Activated T-cell treated with anti-CD3 and anti-CD28 coated beads, Interleukin-2, amount 50 U/mL, for 4 hours (primary cell): Measurements from ENCODE around the gene TARBP2. TPM values are rescaled to one million over a fixed set of nuclear protein-coding genes. Genes with fewer than 3 reads are reported as not detected.

Source experiments
- ATAC-seq, 2 donors: fragments of 200-7000 bp; cut with Tn5 transposase; one replicate each; pipeline ENCODE4 v1.10.0; 2021
- DNase-seq: peaks from one replicate; pipeline ENCODE4 v3.0.0-alpha.2; 2020
- H3K27me3 Mint-ChIP-seq: one replicate; pipeline ENCODE4 v1.8.0; 2021; ENCODE audit warnings: low read depth, mixed read lengths
- H3K36me3 Mint-ChIP-seq: one replicate; pipeline ENCODE4 v1.8.0; 2022; ENCODE audit warnings: mixed read lengths; ENCODE audit not compliant: insufficient read depth
- H3K4me1 Mint-ChIP-seq: one replicate; pipeline ENCODE4 v1.8.0; 2021; ENCODE audit warnings: low read depth, mixed read lengths
- H3K4me3 Mint-ChIP-seq: one replicate; pipeline ENCODE4 v1.8.0; 2021; ENCODE audit warnings: mild to moderate bottlenecking, moderate library complexity, mixed read lengths
- H3K9me3 Mint-ChIP-seq: one replicate; pipeline ENCODE4 v1.8.0; 2021; ENCODE audit warnings: mixed read lengths
- total RNA-seq, 3 donors: library from RNA; stranded (reverse); gene quantifications; one replicate each; pipeline ENCODE4 v1.2.1, GENCODE V29; 2021

TARBP2 gene
- total RNA-seq, 3 donors from 2014 or later: 62.6 to 71.4 (median 64.3) TPM

GRCh38 chr12:53507603-53507885, 6.5 kb downstream of the TARBP2 start:
- Mint-ChIP-seq H3K27me3 (no peaks in the 10 kb centered on the region), H3K4me1 (peaks cover 12% of the 10 kb centered on the region), H3K4me3 (no peak overlapping the region), H3K36me3 (peaks cover 14% of the 10 kb centered on the region), H3K9me3 (no peaks in the 10 kb centered on the region)
- no peak for ATAC-seq
- DNase-seq: no peak

- ATAC-seq: peak; percentile 92 to 96
- no peaks in the 10 kb centered on the region for H3K9me3 Mint-ChIP-seq
- H3K27me3 Mint-ChIP-seq: no peaks in the 10 kb centered on the region
- no peak overlapping the region for H3K4me3 Mint-ChIP-seq
- H3K4me1 Mint-ChIP-seq: peaks cover 5% of the 10 kb centered on the region
- peaks cover 15% of the 10 kb centered on the region for H3K36me3 Mint-ChIP-seq
- peak; percentile 80 for DNase-seq
Measured at GRCh38 chr12:53508534-53509170, 7.6 kb downstream of the TARBP2 start.

GRCh38 chr12:53510181-53510812, 9.2 kb downstream of the TARBP2 start:
- peaks cover 5% of the 10 kb centered on the region for H3K4me1 Mint-ChIP-seq
- peaks cover 18% of the 10 kb centered on the region for H3K36me3 Mint-ChIP-seq
- no peak overlapping the region for H3K4me3 Mint-ChIP-seq
- H3K27me3 Mint-ChIP-seq: no peaks in the 10 kb centered on the region
- no peak for ATAC-seq
- H3K9me3 Mint-ChIP-seq: no peaks in the 10 kb centered on the region
- no peak for DNase-seq

GRCh38 chr12:53513712-53514410, 12.8 kb downstream of the TARBP2 start:
- H3K4me3 Mint-ChIP-seq: no peak overlapping the region
- no peak for DNase-seq

GRCh38 chr12:53514628-53515290, 13.7 kb downstream of the TARBP2 start:
- H3K4me1 Mint-ChIP-seq: no peaks in the 10 kb centered on the region
- no peaks in the 10 kb centered on the region for H3K27me3 Mint-ChIP-seq
- no peak for DNase-seq
- ATAC-seq: no peak
- H3K4me3 Mint-ChIP-seq: no peak overlapping the region
- peaks cover 26% of the 10 kb centered on the region for H3K36me3 Mint-ChIP-seq
- H3K9me3 Mint-ChIP-seq: no peaks in the 10 kb centered on the region

More at GRCh38 chr12:53513712-53514410, 12.8 kb downstream of the TARBP2 start:
- peaks cover under 1% of the 10 kb centered on the region for H3K4me1 Mint-ChIP-seq
- no peaks in the 10 kb centered on the region for H3K9me3 Mint-ChIP-seq
- no peak for ATAC-seq
- no peaks in the 10 kb centered on the region for H3K27me3 Mint-ChIP-seq
- H3K36me3 Mint-ChIP-seq: peaks cover 26% of the 10 kb centered on the region

- no peak overlapping the region for H3K4me3 Mint-ChIP-seq
- no peaks in the 10 kb centered on the region for H3K4me1 Mint-ChIP-seq
- DNase-seq: no peak
- ATAC-seq: no peak
- no peaks in the 10 kb centered on the region for H3K9me3 Mint-ChIP-seq
- no peaks in the 10 kb centered on the region for H3K27me3 Mint-ChIP-seq
- H3K36me3 Mint-ChIP-seq: peaks cover 26% of the 10 kb centered on the region
Measured at GRCh38 chr12:53515291-53515680, 14.2 kb downstream of the TARBP2 start.

- Mint-ChIP-seq H3K4me3 (no peak overlapping the region), H3K4me1 (no peaks in the 10 kb centered on the region), H3K9me3 (no peaks in the 10 kb centered on the region), H3K27me3 (no peaks in the 10 kb centered on the region), H3K36me3 (peaks cover 36% of the 10 kb centered on the region)
- DNase-seq (no peak), ATAC-seq (no peak)
Measured at GRCh38 chr12:53516758-53517455, 15.8 kb downstream of the TARBP2 start.

GRCh38 chr12:53518381-53518780, 17.3 kb downstream of the TARBP2 start:
- DNase-seq (no peak), ATAC-seq (no peak)
- peaks cover 31% of the 10 kb centered on the region for H3K36me3 Mint-ChIP-seq
- no peak overlapping the region for H3K4me3 Mint-ChIP-seq
- no peaks in the 10 kb centered on the region for H3K27me3 Mint-ChIP-seq
- no peaks in the 10 kb centered on the region for H3K4me1 Mint-ChIP-seq
- H3K9me3 Mint-ChIP-seq: no peaks in the 10 kb centered on the region

GRCh38 chr12:53523131-53523530, 22.0 kb downstream of the TARBP2 start:
- Mint-ChIP-seq H3K4me1 (no peaks in the 10 kb centered on the region), H3K4me3 (no peak overlapping the region), H3K27me3 (no peaks in the 10 kb centered on the region), H3K36me3 (peaks cover 17% of the 10 kb centered on the region), H3K9me3 (no peaks in the 10 kb centered on the region)
- ATAC-seq: no peak
- DNase-seq: no peak

GRCh38 chr12:53524476-53524875, 23.4 kb downstream of the TARBP2 start:
- Mint-ChIP-seq H3K27me3 (no peaks in the 10 kb centered on the region), H3K9me3 (no peaks in the 10 kb centered on the region), H3K36me3 (peaks cover 19% of the 10 kb centered on the region), H3K4me1 (no peaks in the 10 kb centered on the region), H3K4me3 (no peak overlapping the region)
- DNase-seq: no peak
- ATAC-seq: no peak

GRCh38 chr12:53530061-53530460, 29.0 kb downstream of the TARBP2 start:
- Mint-ChIP-seq H3K36me3 (peaks cover 22% of the 10 kb centered on the region), H3K4me1 (no peaks in the 10 kb centered on the region), H3K9me3 (no peaks in the 10 kb centered on the region), H3K27me3 (no peaks in the 10 kb centered on the region), H3K4me3 (no peak overlapping the region)
- no peak for ATAC-seq
- no peak for DNase-seq

GRCh38 chr12:53530920-53531319, 29.8 kb downstream of the TARBP2 start:
- Mint-ChIP-seq H3K36me3 (peaks cover 26% of the 10 kb centered on the region), H3K9me3 (no peaks in the 10 kb centered on the region), H3K4me3 (no peak overlapping the region), H3K27me3 (no peaks in the 10 kb centered on the region), H3K4me1 (no peaks in the 10 kb centered on the region)
- no peak for DNase-seq
- ATAC-seq: no peak

- no peaks in the 10 kb centered on the region for H3K9me3 Mint-ChIP-seq
- peaks cover 28% of the 10 kb centered on the region for H3K36me3 Mint-ChIP-seq
- H3K27me3 Mint-ChIP-seq: no peaks in the 10 kb centered on the region
- no peak for ATAC-seq
- no peaks in the 10 kb centered on the region for H3K4me1 Mint-ChIP-seq
- no peak overlapping the region for H3K4me3 Mint-ChIP-seq
- no peak for DNase-seq
Measured at GRCh38 chr12:53532021-53532420, 30.9 kb downstream of the TARBP2 start.
